Nephron (organoid): Measurements from ENCODE around the gene SIX3.

Source experiments
- H3K27ac Mint-ChIP-seq, 3 experiments: 2 replicates each; pipeline ENCODE4 v1.8.0; 2020; ENCODE audit warnings: mixed read lengths in 3 of 3, mild to moderate bottlenecking in 2 of 3, moderate library complexity in 1 of 3
- H3K27me3 Mint-ChIP-seq: 2 replicates; pipeline ENCODE4 v1.8.0; 2021; ENCODE audit warnings: low read depth, mild to moderate bottlenecking, moderate library complexity, mixed read lengths
- H3K36me3 Mint-ChIP-seq: 2 replicates; pipeline ENCODE4 v1.8.0; 2020; ENCODE audit warnings: low read depth, mixed read lengths
- H3K4me1 Mint-ChIP-seq: 2 replicates; pipeline ENCODE4 v1.8.0; 2020; ENCODE audit warnings: mixed read lengths
- H3K4me3 Mint-ChIP-seq, 3 experiments: 2 replicates each; pipeline ENCODE4 v1.8.0; 2020; ENCODE audit warnings: mild to moderate bottlenecking in 3 of 3, mixed read lengths in 3 of 3, moderate library complexity in 2 of 3
- H3K9me3 Mint-ChIP-seq: 2 replicates; pipeline ENCODE4 v1.8.0; 2020; ENCODE audit warnings: mixed read lengths
- TF ChIP-seq, protein P1 (sequence below), 3 experiments: fragments of 200-600 bp; sonication (generic); IDR thresholded peaks; one replicate each; pipeline ENCODE4 v1.5.0; 2021; ENCODE audit warnings: antibody characterized with exemption in 3 of 3; ENCODE audit not compliant: unreplicated experiment in 3 of 3

The SIX3 gene

DNA sequence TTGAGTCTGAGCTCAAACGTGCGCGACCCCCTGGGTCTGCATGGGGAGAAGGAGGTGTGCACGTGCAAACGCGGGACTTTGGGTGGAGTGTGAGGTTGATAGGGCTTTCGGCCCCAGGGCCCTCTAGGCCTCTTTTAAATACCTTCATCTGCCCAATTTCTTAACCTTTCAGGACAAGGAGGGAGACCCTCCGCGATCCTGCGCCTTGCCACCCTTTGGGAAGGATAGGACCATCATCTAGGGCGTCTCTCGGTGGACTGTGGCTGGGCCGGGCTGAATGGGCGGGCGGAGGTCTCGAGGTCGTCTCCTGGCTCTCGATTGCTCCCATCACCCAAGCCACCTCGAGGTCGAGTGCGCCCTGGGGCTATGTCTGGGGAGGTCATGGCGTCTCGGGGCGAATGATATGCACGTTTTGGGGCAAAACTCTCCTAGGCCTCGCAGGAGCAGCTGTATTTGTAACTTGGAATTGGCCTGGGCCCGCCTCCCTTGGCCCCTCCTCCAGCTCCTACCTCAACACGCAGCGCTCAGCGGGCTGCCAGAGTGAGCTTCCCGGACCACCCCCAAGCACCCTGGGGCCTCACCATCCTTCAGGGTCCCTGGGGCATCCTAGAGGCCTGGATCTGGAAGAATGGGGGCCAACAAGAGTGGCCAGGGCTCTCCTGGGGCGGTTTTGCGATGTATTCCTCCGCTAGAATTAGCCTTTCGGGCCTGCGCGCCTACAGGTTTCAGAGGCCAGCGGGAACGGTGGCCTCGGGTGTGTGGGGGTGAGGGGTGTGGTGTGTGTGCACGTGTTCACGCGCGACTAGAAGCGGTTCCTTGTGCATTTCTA lies 8.7 kb upstream of the SIX3 start:
- Mint-ChIP-seq H3K27ac (no peak overlapping the region), H3K9me3 (peaks cover 3% of the 10 kb centered on the region), H3K4me3 (peak overlapping the region; percentile 26 to 70 (median 34)), H3K36me3 (no peaks in the 10 kb centered on the region), H3K4me1 (peaks cover 13% of the 10 kb centered on the region), H3K27me3 (peaks cover 96% of the 10 kb centered on the region)
- TF ChIP-seq, protein P1, sequence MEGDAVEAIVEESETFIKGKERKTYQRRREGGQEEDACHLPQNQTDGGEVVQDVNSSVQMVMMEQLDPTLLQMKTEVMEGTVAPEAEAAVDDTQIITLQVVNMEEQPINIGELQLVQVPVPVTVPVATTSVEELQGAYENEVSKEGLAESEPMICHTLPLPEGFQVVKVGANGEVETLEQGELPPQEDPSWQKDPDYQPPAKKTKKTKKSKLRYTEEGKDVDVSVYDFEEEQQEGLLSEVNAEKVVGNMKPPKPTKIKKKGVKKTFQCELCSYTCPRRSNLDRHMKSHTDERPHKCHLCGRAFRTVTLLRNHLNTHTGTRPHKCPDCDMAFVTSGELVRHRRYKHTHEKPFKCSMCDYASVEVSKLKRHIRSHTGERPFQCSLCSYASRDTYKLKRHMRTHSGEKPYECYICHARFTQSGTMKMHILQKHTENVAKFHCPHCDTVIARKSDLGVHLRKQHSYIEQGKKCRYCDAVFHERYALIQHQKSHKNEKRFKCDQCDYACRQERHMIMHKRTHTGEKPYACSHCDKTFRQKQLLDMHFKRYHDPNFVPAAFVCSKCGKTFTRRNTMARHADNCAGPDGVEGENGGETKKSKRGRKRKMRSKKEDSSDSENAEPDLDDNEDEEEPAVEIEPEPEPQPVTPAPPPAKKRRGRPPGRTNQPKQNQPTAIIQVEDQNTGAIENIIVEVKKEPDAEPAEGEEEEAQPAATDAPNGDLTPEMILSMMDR (IDR thresholded peaks at IDR 0.05; ENCODE audit: unreplicated experiment in 3 of 3) = no peak

DNA sequence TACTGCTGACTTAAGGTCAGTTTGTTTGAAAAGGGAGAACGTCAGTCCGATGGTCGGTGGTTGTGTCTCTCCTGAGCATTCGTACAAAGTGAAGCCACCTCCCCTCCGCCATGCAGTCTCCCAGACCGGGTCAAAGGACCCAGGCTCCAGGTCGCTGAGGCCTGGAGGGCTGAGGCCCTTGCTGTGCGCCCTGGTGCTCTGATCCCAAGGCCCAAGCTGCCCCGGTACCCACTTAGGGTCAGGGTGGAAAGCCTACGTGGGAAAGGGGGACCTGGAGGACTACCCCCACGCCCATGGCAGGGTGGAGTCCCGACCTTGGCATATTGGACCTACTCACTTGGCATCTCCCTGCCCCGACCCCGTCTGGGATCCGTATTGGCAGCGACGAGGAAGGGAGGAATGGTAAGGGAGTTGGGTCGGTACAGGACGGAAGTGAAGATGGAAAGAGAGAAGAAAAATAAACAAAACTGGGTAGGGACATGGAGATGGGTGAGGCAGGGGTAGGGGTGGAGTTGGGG lies 8.0 kb upstream of the SIX3 start:
- Mint-ChIP-seq H3K36me3 (no peaks in the 10 kb centered on the region), H3K4me1 (peaks cover 6% of the 10 kb centered on the region), H3K4me3 (peak overlapping the region; percentile 28 to 70 (median 34)), H3K27ac (no peak overlapping the region), H3K27me3 (peaks cover 96% of the 10 kb centered on the region), H3K9me3 (peaks cover 3% of the 10 kb centered on the region)
- TF ChIP-seq, protein P1 (IDR thresholded peaks at IDR 0.05; ENCODE audit: unreplicated experiment in 3 of 3) = no peak

DNA sequence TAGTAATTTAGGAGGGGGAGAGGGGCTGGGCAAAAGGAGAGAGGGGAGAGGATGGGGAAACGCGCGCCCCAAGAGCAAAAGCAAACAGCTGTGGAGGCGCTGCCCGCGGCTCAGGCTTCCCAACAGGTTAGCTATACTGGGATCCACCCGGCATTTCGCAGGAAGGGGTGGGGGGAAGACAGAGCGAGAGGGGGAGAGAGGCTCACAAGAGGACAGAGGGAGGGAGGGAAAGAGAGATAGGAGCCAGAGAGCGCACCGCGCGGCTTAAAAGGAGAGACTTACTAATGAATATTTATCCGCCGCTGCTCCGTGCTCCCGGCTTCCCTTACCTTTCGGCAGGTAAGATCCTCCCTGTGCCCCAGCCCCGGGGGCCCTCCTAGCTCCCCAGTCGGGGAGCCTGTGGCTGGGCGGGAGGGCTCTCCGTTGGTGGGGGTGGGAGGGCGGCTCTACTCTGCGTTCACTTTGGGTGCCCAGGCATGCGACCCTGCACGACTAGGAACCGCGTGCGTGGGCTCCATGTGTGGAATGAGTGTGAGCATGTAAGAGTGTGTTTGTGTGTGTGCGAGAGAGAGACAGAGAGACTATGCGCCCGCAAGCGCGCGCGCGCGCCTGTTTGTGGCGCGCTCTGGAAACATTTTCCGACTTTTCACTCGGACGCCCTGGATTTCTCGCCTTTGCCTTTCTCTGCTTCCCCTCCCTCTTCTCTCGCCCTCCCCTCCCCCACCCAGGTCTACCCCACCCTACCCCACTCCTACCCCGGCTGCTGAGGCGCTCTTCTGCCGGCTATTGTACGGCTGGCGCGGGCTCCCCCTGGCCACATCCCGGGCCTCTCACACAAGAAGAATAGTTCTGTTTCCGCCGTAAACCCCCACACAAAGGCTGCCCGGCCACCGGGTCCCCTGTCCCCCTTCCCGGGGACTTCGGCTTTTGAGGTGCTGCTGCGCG lies 7.2 kb upstream of the SIX3 start:
- H3K9me3 Mint-ChIP-seq = peaks cover 3% of the 10 kb centered on the region
- peaks cover 96% of the 10 kb centered on the region for H3K27me3 Mint-ChIP-seq
- H3K36me3 Mint-ChIP-seq = no peaks in the 10 kb centered on the region
- H3K4me1 Mint-ChIP-seq = peaks cover 6% of the 10 kb centered on the region
- TF ChIP-seq, protein P1 (IDR thresholded peaks at IDR 0.05; ENCODE audit: unreplicated experiment in 3 of 3) = no peak
- peak overlapping the region; percentile 42 to 70 (median 56) for H3K4me3 Mint-ChIP-seq
- no peak overlapping the region for H3K27ac Mint-ChIP-seq

DNA sequence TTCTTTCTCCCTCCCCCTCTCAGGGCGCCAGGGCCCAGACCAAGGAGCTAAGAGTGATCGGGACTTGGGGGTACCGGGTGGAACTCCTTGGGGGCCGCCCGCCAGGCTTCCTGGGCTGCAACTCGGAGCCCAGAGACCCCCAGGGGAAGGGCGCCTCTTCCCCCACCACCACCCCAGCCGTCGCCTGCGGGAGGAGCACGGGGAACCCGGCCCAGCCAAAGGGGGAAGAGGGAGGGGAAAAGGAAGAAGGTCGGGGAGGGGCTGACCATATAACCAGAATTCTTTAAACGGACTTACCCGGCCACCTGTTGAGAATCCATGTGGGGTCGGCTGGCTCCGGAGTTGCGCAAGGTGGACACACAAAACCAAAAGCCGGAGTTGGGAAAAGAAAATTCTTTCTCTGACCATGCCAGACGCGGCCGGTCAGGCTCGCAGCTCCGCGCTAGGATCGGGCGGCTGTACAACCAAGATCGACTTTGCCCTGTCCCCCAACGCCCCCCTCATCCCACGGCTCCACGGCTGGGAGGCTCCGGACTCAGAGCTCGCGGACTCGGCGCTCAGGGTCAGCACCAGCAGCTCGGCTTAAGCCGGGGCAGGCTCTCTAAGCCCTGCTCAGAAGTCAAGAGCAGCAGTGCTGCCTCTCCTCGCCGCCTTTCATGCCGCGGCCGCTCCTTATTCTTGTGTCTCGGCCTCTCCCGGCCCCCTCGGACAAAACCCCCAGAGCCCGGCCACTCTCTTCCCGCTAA lies 6.3 kb upstream of the SIX3 start:
- TF ChIP-seq, protein P1 (IDR thresholded peaks at IDR 0.05; ENCODE audit: unreplicated experiment in 3 of 3) = no peak
- Mint-ChIP-seq H3K4me1 (peaks cover 14% of the 10 kb centered on the region), H3K36me3 (no peaks in the 10 kb centered on the region), H3K27me3 (peaks cover 96% of the 10 kb centered on the region), H3K27ac (no peak overlapping the region), H3K9me3 (peaks cover 3% of the 10 kb centered on the region), H3K4me3 (peak overlapping the region; percentile 51 to 66 (median 52))

DNA sequence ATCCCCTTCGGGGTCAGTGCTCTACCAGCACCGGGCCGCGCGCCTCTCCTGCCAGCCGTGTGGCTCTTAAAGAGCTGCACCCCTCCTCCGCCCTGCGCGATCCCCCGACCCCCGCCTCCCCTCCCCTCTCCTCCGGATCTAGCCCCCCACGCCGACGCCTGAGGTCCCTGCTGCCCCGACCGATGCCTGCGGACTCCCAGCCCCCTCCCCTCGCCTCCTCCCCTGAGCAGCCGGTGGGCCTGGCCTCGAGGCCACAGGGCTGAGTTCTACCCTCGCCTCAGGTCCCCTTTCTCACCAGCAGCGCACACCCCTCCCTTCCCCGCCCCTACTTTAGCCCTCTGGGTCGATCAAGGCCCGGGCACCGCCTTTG lies 5.8 kb upstream of the SIX3 start:
- Mint-ChIP-seq H3K4me3 (peak overlapping the region in 1 of 3 experiments; percentile 66), H3K27ac (no peak overlapping the region), H3K36me3 (no peaks in the 10 kb centered on the region), H3K4me1 (peaks cover 15% of the 10 kb centered on the region), H3K9me3 (peaks cover 3% of the 10 kb centered on the region), H3K27me3 (peaks cover 96% of the 10 kb centered on the region)
- TF ChIP-seq, protein P1 (IDR thresholded peaks at IDR 0.05; ENCODE audit: unreplicated experiment in 3 of 3) = no peak
